DOHH2 (cell line): Measurements from ENCODE around the gene KRT37.

Experiments
- CTCF ChIP-seq: fragments of 200-600 bp; sonication (generic); IDR thresholded peaks from one replicate; pipeline ENCODE4 v1.5.1; 2014; ENCODE audit warnings: antibody characterized with exemption, mild to moderate bottlenecking, low read depth, low read length; ENCODE audit not compliant: poor library complexity, severe bottlenecking
- EZH2phosphoT487 ChIP-seq: fragments of 200-600 bp; sonication (generic); IDR thresholded peaks from 2 replicates; pipeline ENCODE4 v1.6.1; 2017; ENCODE audit warnings: borderline replicate concordance, mild to moderate bottlenecking, antibody characterized with exemption, low read length, moderate library complexity, mixed read lengths

GRCh38 chr17:41457676-41458075, 33.3 kb upstream of the KRT37 start:
- no peak for TF ChIP-seq CTCF
- TF ChIP-seq EZH2phosphoT487 = no peak
